SU-DHL-6 (cell line): ENCODE measurements around the gene ATP9B.

ENCODE experiments used
- CTCF ChIP-seq: fragments of 200-600 bp; sonication (generic); IDR thresholded peaks from one replicate; pipeline ENCODE4 v1.5.1; 2017; ENCODE audit warnings: antibody characterized with exemption, mild to moderate bottlenecking, low read length, moderate library complexity; ENCODE audit not compliant: insufficient read depth, poor library complexity, severe bottlenecking
- EZH2phosphoT487 ChIP-seq: fragments of 200-600 bp; sonication (generic), shearing (Covaris generic); conservative IDR thresholded peaks from 2 replicates; pipeline ENCODE4 v1.6.1; 2018; ENCODE audit warnings: mild to moderate bottlenecking, antibody characterized with exemption, low read length, moderate library complexity, mixed read lengths

- TF ChIP-seq CTCF (no peak), EZH2phosphoT487 (no peak)
These were observed 190.8 kb downstream of the ATP9B start for GRCh38 chr18:79260023-79260422.
